Endothelial cell of umbilical vein (primary cell): Measurements from ENCODE around the gene CELF1. TPM values are rescaled to one million over a fixed set of nuclear protein-coding genes. Genes with fewer than 3 reads are reported as not detected.

ENCODE experiments used
- BruUV-seq: library from RNA; stranded (reverse); fragments of 400-500 nt; replicated peaks from 2 replicates; lab custom pipeline; 2021; lab: Mats Ljungman, UMichigan
- CTCF ChIA-PET: fragments of 300-600, 350-600 bp; sonication (Branson Sonifier 250); formaldehyde crosslinking; loops from one replicate; lab custom pipeline; 2021; ENCODE audit warnings: antibody characterized with exemption, inconsistent platforms; lab: Charles Lee
- POLR2A ChIA-PET: fragments of 300-600, 350-600 bp; sonication (Branson Sonifier 250); formaldehyde crosslinking; loops from one replicate; lab custom pipeline; 2021; ENCODE audit warnings: antibody characterized with exemption, inconsistent platforms; lab: Charles Lee
- DNase-seq: peaks from one replicate; pipeline ENCODE4 v3.0.0-alpha.2; 2011; ENCODE audit warnings: low read depth, low spot score
- FAIRE-seq: peaks from 2 replicates; lab custom pipeline; 2011; peaks lifted over from hg19 to GRCh38; lab: Jason Lieb, UNC
- H2AFZ ChIP-seq: 2 replicates; pipeline ENCODE4 v1.6.0; 2012; ENCODE audit warnings: low read depth, low read length, control low read depth, inconsistent platforms
- H3K27ac ChIP-seq: 2 replicates; pipeline ENCODE4 v1.5.1; 2011; ENCODE audit warnings: low read depth, mild to moderate bottlenecking, control low read depth, low read length, moderate library complexity; ENCODE audit not compliant: insufficient read depth
- H3K27me3 ChIP-seq, 2 experiments: 2 replicates each; pipeline versions ENCODE4 v1.6.0 to v1.6.1; 2011; ENCODE audit warnings: low read length in 2 of 2, mixed read lengths in 1 of 2; ENCODE audit not compliant: control insufficient read depth in 2 of 2, insufficient read depth in 2 of 2
- H3K36me3 ChIP-seq, 2 experiments: 2 replicates in 1 of 2; 3 replicates in 1 of 2; pipeline ENCODE4 v1.5.1; 2011; ENCODE audit warnings: low read length in 2 of 2, mild to moderate bottlenecking in 1 of 2, moderate library complexity in 1 of 2; ENCODE audit not compliant: control insufficient read depth in 2 of 2, insufficient read depth in 2 of 2; ENCODE audit errors: extremely low read depth in 1 of 2
- H3K4me1 ChIP-seq: 3 replicates; pipeline ENCODE4 v1.5.1; 2011; ENCODE audit warnings: mild to moderate bottlenecking, low read length; ENCODE audit not compliant: control insufficient read depth, insufficient read depth; ENCODE audit errors: extremely low read depth
- H3K4me2 ChIP-seq: 2 replicates; pipeline ENCODE4 v1.6.1; 2011; ENCODE audit warnings: low read length, control low read depth, mixed read lengths; ENCODE audit not compliant: insufficient read depth
- H3K4me3 ChIP-seq, 3 experiments: fragments of 200-600 bp in 1 of 3; sonication (generic), shearing (Covaris generic) in 1 of 3; replicated peaks in 1 of 3; 2 replicates each; pipeline ENCODE4 v1.5.1; 2011 to 2016; ENCODE audit warnings: control low read depth in 3 of 3, low read length in 3 of 3, mild to moderate bottlenecking in 2 of 3, inconsistent platforms in 1 of 3, low read depth in 1 of 3, moderate library complexity in 1 of 3; ENCODE audit not compliant: insufficient read depth in 1 of 3
- H3K79me2 ChIP-seq: 2 replicates; pipeline ENCODE4 v1.6.0; 2012; ENCODE audit warnings: low read length, inconsistent platforms; ENCODE audit not compliant: control insufficient read depth, insufficient read depth
- H3K9ac ChIP-seq: replicated peaks from 2 replicates; pipeline ENCODE3; 2011; ENCODE audit warnings: low read length, control low read depth; ENCODE audit not compliant: insufficient read depth; ENCODE audit errors: extremely low read depth
- H3K9me1 ChIP-seq: replicated peaks from 3 replicates; pipeline ENCODE4 v1.6.0; 2011; ENCODE audit warnings: mild to moderate bottlenecking, low read length; ENCODE audit not compliant: control insufficient read depth, insufficient read depth; ENCODE audit errors: extremely low read depth
- H3K9me3 ChIP-seq: replicated peaks from 2 replicates; pipeline ENCODE4 v1.5.1; 2012; ENCODE audit warnings: low read length, inconsistent platforms; ENCODE audit not compliant: control insufficient read depth, insufficient read depth
- H4K20me1 ChIP-seq: replicated peaks from 2 replicates; pipeline ENCODE3; 2011; ENCODE audit warnings: mild to moderate bottlenecking, low read length; ENCODE audit not compliant: control insufficient read depth, insufficient read depth; ENCODE audit errors: extremely low read depth
- CTCF ChIP-seq, 2 donors: IDR thresholded peaks; 1 replicate in 1 of 2; 2 replicates in 1 of 2; pipeline ENCODE4 v1.5.1; 2011; ENCODE audit warnings: low read length in 2 of 2, mild to moderate bottlenecking in 2 of 2, moderate library complexity in 2 of 2, control low read depth in 1 of 2, inconsistent platforms in 1 of 2, low read depth in 1 of 2; ENCODE audit not compliant: insufficient read depth in 1 of 2; ENCODE audit errors: extremely low read depth in 1 of 2
- EZH2 ChIP-seq: IDR thresholded peaks from 2 replicates; pipeline ENCODE4 v1.6.1; 2012; ENCODE audit warnings: borderline replicate concordance, low read depth, mild to moderate bottlenecking, moderate library complexity, low read length, inconsistent platforms; ENCODE audit not compliant: severe bottlenecking
- FOS ChIP-seq: IDR thresholded peaks from 2 replicates; pipeline ENCODE4 v1.6.1; 2011; ENCODE audit warnings: mild to moderate bottlenecking, low read length, moderate library complexity, borderline replicate concordance; ENCODE audit not compliant: insufficient read depth
- GATA2 ChIP-seq: IDR thresholded peaks from 2 replicates; pipeline ENCODE4 v1.7.0; 2011; ENCODE audit warnings: low read depth, mild to moderate bottlenecking, moderate library complexity, mixed read lengths, low read length; ENCODE audit not compliant: insufficient read length, insufficient read depth
- JUN ChIP-seq: IDR thresholded peaks from 2 replicates; pipeline ENCODE4 v1.6.1; 2011; ENCODE audit warnings: borderline replicate concordance, low read depth; ENCODE audit not compliant: insufficient read length, insufficient read depth
- MAX ChIP-seq: IDR thresholded peaks from 2 replicates; pipeline ENCODE4 v1.6.1; 2011; ENCODE audit not compliant: insufficient read depth, insufficient read length
- MYC ChIP-seq: IDR thresholded peaks from one replicate; pipeline ENCODE4 v1.6.1; 2011; ENCODE audit warnings: mild to moderate bottlenecking, low read depth, low read length
- POLR2A ChIP-seq: IDR thresholded peaks from 2 replicates; pipeline ENCODE4 v1.6.1; 2012; ENCODE audit warnings: low read depth, mild to moderate bottlenecking, control low read depth, low read length
- POLR2AphosphoS5 ChIP-seq: IDR thresholded peaks from 2 replicates; pipeline ENCODE4 v1.6.1; 2012; ENCODE audit warnings: low read depth, mild to moderate bottlenecking, control low read depth, low read length, moderate library complexity; ENCODE audit not compliant: insufficient read depth
- dilution Hi-C: fragments of 300-500 bp; cut with MboI; formaldehyde crosslinking; loops from one replicate; pipeline ENCODE4 v1.15.0; 2019; ENCODE audit warnings: low sequenced_read_pairs; ENCODE audit not compliant: extremely low pct_ligation_motif_present
- intact Hi-C: fragments of 100-400 bp; cut with micrococcal nuclease; formaldehyde crosslinking; loops from one replicate; pipeline ENCODE4 v1.10.0; 2022
- polyA plus RNA-seq, 4 experiments: library from polyadenylated mRNA; depleted of rRNA in 3 of 4; stranded (reverse) in 3 of 4; unstranded in 1 of 4; fragments of >200 nt; gene quantifications; 2 replicates each; pipeline versions ENCODE4 v1.2.1 to v1.2.3, GENCODE V29; 2011 to 2012; ENCODE audit warnings: missing spikeins in 1 of 4
- total RNA-seq: library from RNA; stranded (reverse); gene quantifications from 2 replicates; pipeline ENCODE4 v1.2.3, GENCODE V29; 2021

The CELF1 gene
- total and polyA plus RNA-seq, 2 donors (not counting 3 experiments of a cell fraction or from before 2014, with no cell fraction given) = 66.3 to 120 TPM

DNA sequence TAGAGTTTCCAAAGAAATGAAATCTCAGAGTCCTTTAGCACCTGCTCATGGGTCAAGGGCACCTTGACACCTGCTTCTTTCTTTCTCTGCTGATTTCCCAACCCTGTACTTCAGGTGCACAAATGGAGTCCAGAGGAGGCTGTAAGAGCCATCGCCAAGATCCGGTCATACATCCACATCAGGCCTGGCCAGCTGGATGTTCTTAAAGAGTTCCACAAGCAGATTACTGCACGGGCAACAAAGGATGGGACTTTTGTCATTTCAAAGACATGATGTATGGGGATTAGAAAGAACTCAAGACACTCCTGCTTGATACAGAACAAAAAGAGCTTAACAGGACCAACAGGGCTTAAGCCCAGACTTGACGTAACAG lies 18.4 kb upstream of the CELF1 start:
- H3K9me3 ChIP-seq = no peaks in the 10 kb centered on the region
- H3K27me3 ChIP-seq = no peaks in the 10 kb centered on the region
- POLR2A ChIA-PET = no interaction called here
- DNase-seq = no peak
- intact Hi-C loops = no loop called here
- CTCF ChIA-PET = no interaction called here
- H3K9ac ChIP-seq = no peak overlapping the region
- BruUV-seq = no TSS peak
- no peak overlapping the region for H2AFZ ChIP-seq
- peaks cover 7% of the 10 kb centered on the region for H3K4me1 ChIP-seq
- no peaks in the 10 kb centered on the region for H3K9me1 ChIP-seq
- FAIRE-seq = no peak
- dilution Hi-C loops = no loop called here
- peaks cover 8 to 15% of the 10 kb centered on the region in 2 experiments for H3K36me3 ChIP-seq
- H3K27ac ChIP-seq = no peak overlapping the region
- H3K4me2 ChIP-seq = no peak overlapping the region
- H4K20me1 ChIP-seq = peaks cover 3% of the 10 kb centered on the region
- TF ChIP-seq POLR2AphosphoS5 (no peak), FOS (no peak), MAX (no peak), POLR2A (no peak), CTCF (IDR thresholded peaks at IDR 0.05; ENCODE audit: extremely low read depth in 1 of 2, insufficient read depth in 1 of 2, low read depth in 1 of 2, low read length in 2 of 2) (no peak), EZH2 (no peak), JUN (no peak), MYC (no peak), GATA2 (no peak)
- peaks cover 26% of the 10 kb centered on the region for H3K79me2 ChIP-seq
- H3K4me3 ChIP-seq = no peak overlapping the region
